HG03565 (cell line): ENCODE data around the gene MYO9A.
"Not testable (repeated sequence)": the region's sequence is repeated elsewhere in the genome, so short reads cannot be mapped to it uniquely, and the experiment has no call there.

ENCODE experiments used
- ATAC-seq: cut with Tn5 transposase; IDR thresholded peaks from one replicate; pipeline ENCODE4 v1.9.1; 2021; ENCODE audit warnings: mild to moderate bottlenecking, moderate library complexity; ENCODE audit not compliant: unreplicated experiment

The MYO9A gene

DNA sequence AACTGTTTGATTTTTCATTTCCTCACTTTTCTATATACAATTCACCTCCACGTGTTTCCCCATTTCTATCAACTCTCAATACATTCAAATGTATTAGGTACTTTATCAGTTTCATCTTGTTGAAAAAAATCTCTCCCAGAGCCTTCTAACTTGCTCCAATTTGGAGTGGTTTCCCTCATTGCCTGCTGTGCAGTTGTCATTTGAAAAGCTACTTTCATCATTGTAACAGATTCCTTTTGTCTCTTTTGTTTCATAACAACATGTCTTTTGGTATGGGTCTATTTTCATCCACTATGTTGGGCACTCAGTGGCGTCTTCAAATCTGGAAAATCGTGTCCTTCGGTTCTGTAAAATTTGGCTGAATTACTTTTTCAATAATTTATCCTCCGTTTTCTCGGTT is 232.6 kb downstream of the MYO9A start:
- ATAC-seq: no peak

DNA sequence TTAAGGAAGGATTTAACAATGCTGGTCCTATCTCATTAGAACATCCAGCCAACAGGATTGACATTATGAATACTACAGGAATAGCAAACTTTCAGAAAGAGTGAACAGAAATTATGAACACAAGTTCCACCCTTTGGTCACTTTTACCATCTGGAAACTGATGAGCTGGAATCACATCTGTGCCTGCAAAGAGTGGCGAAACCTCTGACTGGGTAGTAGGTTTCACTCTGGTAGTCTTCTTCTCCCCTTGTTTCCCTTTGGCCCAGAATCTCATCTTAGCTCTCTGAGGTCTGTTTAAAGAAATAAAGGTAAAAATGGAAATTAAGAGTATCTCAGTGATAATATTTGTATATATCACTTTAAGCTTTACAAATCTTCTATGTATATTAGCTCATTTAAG is 234.5 kb downstream of the MYO9A start:
- no peak for ATAC-seq

DNA sequence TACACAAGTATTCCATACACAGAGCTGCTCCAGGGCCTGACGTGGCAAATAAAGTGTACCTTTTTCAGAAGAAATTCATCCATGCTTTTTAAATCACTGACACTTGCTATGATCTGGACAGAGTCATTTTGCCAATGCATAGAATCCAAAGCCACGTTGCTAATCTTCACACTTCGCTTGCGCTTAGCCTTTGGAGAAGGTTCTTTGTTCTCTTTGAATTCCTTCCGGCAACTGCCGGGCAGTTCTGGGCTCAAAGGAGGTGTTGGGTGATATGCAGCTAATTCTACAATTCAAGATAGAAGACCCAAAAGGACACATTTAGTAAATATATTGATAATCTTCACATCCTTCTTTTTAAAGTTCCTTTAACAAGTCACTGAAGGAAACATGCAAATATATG is 237.7 kb downstream of the MYO9A start:
- ATAC-seq: no peak

DNA sequence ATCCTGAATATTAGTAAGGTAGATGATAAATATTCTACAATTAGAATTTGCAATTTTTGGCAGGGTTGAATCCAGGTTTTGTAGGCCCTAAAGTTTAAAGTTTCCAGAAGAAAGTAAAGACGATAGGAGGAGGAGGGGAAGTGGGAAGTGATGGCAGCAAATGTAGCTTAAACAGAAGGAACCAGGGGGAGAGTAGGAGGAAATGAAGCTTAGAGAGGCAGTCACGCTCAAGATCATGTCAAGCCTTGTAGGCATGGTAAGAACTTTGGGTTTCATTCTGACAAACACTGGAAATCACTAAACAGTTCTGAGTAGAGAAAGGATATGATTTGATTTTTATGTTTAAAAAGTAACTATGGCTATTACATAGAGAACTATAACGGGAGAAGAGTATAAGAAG is 243.7 kb downstream of the MYO9A start:
- no peak for ATAC-seq

DNA sequence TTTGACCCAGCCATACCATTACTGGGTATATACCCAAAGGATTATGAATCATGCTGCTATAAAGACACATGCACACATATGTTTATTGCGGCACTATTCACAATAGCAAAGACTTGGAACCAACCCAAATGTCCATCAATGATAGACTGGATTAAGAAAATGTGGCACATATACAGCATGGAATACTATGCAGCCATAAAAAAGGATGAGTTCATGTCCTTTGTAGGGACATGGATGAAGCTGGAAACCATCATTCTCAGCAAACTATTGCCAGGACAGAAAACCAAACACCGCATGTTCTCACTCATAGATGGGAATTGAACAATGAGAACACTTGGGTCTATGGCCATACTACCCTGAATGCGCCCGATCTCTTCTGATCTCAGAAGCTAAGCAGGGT is 259.7 kb downstream of the MYO9A start:
- ATAC-seq: not testable (repeated sequence)

DNA sequence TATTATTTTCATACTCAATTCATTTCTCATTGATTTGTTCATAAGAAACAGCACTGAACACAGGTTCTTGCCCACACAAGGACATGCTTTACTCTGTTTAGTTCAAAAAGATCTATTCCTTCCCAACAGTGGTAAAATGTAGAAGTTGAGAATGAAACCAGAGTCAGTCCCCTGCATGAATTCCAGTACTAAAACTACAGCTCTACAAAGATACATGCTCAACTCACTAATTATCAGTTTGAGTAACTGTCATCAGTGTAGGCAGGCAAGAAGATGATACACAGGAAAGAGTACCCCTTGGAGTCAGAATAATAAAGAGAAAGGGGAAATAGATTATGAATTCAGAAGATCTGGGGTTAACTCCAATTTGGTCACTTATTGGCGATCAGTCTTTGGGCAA is 264.4 kb downstream of the MYO9A start:
- ATAC-seq: no peak

DNA sequence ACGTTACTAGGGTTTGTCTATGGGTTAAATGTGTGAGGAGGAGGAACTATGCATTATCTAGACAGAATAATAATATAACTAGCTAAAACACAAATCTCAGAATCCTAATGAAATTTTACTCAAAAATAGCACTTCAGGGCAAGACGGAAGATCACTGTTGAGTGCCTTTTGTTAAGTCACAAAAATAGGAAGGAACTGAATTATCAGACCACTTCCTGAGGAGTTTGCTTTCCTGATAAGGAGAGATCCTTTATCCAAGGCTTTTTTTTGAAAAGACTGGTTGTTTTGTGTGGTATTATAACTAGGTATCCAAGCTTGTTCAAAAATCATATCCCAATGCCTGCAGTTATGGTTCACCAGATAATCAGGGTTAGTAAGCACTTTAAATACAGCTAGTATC is 273.0 kb downstream of the MYO9A start:
- ATAC-seq: no peak

DNA sequence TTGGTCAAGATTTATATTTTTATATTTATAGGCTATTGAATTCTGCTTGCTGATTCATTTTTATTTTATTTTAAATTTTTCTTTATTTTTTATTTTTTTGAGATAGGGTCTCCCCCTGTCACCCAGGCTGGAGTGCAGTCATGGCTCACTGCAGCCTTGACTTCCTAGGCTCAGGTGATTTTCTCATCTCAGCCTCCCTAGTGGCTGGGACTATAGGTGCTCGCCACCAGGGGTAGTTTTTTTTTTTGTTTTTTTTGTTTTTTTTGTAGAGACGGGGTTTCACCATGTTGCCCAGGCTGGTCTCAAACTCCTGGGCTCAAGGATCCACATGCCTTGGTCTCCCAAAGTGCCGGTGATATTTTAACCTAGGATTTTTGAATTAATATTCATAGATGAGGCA is 276.4 kb downstream of the MYO9A start:
- ATAC-seq: no peak

DNA sequence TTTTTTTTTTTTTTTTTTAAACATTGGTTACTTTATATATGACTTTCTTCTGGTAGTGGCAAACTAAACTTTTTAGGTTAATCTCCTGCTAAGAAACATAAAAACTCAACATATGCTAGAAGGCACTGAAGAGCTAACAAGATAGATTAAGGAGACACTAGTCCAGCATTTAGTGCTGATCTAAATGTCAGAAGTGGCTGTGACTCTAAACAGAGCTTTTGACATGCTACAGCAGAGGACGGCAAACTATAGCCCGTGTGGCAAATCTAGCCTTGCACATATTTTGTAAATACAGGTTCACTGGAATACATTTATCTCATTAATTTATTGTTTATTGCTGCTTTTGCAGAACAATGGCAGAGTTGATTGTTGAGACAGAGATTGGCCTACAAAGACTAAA is 287.0 kb downstream of the MYO9A start:
- ATAC-seq: no peak

DNA sequence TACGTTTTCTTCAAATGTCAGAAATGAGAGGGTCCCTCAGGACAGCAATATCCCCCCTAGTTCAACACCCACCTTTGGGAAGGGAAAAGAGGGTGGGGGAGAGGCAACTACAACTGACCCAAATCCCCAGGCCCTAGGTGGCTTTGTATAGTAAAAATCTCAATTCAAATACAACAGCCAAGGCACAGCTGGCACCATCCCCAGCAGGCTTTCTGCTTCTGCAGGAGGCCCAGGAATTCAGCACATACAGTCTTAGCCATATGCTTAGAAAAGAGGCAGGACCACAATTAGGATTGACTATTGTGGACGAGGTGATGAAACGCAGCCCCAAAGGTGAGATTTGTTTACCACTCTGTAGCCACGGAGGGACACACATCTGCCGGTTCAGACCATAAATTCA is 291.8 kb downstream of the MYO9A start:
- no peak for ATAC-seq

DNA sequence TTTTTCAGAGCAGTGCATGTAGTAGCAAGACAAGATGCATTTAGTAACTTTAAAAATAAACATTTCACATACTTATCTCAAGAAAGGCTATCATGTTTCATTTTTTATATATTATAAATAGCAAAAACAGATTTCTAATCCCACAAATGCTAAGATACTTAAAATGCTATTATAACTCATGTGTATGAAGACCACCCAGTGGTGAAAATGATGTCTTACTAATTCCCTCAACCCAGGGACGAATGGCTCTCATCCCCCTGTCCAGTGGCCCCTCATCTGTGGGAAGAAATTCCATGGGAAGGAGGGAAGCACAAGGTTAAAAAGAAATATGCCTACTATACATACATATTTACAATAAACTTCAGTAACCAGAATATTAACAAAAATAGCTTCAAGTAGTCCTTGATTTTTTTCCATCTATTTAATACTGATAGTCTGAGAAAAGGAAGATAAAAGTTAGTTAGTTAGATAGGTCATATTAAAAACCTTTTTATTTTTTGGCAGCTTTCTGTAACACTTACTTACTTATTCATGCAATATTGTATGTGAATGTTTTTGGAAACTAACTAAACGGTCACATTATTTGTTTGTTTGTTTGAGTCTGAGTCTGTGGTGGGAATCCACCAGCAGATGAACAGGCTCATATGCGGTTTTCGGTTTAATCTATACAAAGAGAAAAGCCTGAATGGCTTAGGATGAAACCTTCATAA is 292.8 kb downstream of the MYO9A start:
- no peak for ATAC-seq

DNA sequence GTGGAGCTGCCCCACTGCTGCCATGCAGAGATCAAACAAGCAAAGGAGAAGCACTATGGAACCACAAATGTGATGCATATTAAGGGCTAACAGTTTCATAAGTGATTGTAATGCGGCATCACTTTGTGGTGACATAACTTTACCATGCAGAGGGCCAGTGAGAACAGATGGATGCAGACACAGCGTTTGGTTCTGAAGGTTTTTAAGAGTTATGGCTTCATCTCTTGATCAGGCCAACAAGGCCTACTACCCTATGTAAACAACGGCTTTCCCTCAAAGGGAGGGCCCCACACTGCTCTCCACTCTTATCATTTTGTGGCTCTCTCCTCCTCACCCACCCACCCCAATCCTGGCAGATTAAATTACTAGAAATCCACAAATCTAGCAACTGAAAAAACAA is 294.1 kb downstream of the MYO9A start:
- no peak for ATAC-seq

DNA sequence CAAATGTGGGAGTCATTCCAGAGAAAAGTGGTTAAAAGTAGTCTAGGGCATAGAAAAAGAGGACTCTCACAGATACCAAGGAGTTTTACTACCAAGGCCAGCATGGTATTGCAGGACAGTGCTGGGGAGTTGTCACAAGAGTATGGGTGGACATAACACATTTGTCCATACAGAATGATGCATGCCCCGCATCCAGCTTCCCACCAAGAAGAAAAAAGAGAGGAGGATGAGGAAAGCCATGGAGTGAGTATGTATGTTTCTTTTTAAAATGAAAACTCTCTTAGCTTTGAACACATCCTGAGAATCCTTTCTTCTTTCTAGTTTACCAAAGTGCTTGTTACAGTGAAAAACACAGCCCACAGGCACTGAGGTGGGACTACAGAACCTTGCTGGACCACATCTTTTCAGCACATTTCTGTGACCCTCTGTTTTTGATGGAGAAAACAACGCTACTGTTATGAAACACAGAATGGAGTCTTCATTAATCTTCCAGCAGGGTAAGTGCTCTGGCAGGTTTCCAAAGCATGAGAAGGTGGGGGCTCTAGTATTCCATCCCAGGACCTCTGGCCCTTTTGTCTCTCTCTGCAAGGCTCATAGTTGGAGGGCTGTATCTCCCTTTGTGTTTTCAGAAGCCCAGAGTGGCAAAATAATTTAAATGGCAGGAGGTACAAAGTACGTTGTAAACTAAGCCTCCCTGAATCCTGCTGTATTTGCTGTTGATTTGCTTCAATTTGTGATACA is 294.9 kb downstream of the MYO9A start:
- no peak for ATAC-seq

DNA sequence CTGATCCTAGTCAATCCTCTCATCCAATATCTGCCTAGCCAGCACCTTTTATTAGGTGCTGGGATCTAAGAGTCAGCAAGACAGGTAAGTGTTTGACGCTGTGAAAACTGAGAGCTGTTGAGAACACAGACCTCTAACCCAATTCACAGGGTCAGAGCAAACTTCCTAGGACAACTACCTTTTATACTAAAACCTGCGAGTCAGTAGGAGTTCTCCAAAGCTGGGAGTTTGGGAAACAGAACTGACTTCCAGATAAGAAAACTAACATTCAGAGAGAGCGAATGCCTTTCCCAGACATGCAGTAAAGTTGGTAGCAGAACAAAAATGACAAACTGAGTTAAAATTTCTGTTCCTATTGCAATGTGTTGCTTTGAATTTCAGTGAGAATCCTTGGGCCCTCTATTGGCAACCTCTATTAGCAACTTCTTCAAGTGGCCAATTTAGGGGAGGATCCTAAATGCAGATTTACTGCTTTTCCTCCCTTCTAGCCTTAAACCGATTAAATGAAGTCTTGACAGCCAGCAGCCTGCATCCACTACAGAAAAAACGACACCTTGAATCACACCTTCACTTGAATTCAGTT is 296.3 kb downstream of the MYO9A start:
- no peak for ATAC-seq

DNA sequence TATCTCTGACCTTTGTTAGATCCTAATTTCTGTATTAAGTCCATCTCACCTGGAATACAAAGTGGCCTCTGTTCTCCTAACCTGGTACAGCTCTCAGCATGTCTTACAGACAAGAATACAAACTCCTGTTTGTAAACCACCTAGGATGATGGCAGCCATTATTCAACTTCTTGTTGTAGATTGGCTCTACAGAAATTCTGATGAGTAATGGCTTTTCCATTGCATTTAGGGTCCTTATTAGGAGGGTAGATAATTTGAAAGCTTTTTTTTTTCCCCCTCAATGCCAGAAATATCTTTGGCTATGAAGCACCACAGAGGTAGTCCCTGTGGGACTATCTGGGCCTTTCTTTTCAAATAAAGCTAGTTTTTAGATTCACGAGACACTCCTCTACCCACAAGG is 297.8 kb downstream of the MYO9A start:
- no peak for ATAC-seq

DNA sequence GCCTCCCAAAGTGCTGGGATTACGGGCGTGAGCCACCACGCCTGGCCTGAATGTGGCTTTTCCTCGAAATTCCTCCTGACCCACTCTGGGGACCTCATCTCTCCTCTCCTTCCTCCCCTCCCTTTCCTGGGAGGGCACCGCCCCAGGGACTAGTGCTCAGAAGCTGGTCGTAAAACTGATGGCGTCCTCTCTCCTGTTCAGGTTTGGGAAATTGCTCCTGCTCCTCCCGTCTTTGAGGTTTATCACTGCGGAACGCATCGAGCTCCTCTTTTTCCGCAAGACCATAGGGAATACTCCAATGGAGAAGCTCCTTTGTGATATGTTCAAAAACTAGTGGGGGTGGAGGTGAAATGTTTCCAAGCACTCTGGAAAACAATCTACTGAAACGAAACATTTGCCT is 300.6 kb downstream of the MYO9A start:
- ATAC-seq: no peak

DNA sequence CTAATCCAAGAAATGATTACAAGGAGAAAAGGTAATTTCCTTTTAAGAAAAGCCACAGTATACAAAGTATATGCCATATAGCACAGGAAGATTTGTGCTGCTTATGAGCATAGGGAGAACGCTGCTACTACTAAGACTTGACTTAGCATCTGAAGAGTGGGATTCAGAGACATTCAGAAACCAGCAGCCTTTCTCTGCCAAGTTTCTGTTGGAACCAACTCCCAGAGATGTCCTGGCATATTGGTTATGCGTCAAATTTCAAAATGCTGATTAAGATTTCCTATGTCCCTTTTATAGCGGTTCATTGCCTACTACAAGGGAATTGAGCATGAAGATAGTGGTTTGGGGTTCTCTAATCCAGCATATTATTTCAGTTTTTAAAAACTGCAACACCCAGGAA is 302.6 kb downstream of the MYO9A start:
- ATAC-seq: no peak

DNA sequence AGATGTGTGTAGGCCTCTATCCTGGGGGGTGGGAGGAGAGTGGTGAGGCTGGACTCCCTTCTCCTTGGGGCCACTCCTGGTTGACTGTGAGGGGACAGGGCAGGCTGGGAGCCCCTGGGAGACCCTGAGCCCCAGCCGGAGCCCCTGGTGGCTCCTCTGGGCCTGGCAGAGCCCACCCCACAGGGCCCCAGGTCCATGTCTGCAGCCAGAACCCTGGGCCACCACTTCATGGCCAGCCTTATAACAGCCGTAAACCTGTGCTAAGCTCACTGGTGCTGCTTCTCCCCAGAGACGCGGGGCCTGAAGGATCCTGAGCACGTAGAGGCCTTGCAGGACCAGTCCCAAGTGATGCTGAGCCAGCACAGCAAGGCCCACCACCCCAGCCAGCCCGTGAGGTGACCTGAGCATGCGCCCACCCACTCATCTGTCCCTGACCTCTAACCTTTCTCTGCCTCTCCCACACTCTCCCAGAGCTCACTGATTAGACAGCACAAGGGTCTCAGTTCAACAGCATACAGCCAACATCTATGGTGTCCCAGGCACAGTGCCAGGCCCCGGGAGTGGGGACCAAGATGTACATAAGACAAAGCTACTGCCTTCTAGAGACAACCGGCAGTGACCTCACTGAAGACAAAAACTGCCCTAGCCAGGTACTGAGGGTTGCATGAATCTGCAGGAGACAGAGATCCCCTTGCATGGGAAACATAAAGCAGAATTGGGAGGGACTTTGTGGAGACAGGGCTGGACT is 304.1 kb downstream of the MYO9A start:
- no peak for ATAC-seq

DNA sequence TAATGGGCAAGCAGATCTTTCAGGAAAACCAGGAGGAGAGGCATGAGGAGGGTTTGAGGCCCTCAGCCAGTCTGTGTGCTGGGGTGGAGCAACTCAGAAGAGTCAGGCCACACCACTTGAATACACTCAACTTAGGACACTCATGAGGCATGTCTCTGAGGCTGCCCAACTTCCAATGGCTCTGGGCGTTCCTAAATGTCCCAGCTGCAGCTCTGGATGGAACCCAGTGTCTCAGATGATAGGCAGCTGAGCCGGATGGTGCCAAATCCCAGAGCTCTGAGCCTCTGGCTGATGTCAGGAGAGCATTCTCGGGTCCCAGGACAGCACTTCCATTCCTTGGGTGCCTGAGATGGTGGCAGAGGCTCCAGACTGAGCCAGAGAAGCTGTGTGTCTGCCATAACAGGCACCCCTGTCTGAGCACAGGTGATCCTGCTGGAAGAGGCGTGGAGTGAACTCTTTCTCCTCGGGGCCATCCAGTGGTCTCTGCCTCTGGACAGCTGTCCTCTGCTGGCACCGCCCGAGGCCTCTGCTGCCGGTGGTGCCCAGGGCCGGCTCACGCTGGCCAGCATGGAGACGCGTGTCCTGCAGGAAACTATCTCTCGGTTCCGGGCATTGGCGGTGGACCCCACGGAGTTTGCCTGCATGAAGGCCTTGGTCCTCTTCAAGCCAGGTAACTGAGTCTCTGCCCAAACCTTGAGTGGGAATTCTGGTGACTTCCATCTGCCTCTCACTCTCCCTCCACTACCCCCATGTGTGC is 304.8 kb downstream of the MYO9A start:
- no peak for ATAC-seq

DNA sequence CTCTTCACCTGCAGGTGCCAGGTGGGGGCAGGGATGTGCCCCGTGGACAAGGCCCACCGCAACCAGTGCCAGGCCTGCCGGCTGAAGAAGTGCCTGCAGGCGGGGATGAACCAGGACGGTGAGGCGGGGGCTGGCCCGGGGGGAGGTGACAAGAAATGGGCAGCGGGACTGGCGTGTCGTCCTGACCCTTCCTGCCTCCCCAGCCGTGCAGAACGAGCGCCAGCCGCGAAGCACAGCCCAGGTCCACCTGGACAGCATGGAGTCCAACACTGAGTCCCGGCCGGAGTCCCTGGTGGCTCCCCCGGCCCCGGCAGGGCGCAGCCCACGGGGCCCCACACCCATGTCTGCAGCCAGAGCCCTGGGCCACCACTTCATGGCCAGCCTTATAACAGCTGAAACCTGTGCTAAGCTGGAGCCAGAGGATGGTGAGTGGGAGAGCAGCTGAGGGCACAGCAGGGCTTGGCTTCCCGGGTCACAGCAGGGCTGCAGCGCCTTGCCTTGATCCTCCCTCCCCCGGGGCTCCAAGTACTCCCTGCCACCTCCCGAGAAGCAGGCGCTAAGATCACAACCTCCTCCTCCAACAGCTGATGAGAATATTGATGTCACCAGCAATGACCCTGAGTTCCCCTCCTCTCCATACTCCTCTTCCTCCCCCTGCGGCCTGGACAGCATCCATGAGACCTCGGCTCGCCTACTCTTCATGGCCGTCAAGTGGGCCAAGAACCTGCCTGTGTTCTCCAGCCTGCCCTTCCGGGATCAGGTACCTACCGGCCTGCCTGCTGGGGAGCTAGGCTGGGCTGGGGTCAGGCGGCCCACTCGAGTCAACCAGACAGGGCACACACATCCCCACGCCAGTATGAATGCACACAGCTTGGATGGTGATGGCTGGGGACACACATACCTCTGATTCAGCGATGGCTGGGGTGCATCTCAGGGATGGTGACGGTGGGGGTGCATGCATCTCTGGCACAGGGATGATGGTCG is 305.9 kb downstream of the MYO9A start:
- ATAC-seq: no peak
